H1 (cell line): ENCODE results near the gene SUSD5. TPM values are rescaled to one million over a fixed set of nuclear protein-coding genes. Genes with fewer than 3 reads are reported as not detected.
A peak's percentile ranks its signal among the peaks of the same experiment; 100 is the strongest.

ENCODE experiments used
- CTCF ChIA-PET: fragments of 300-600 bp; sonication (Branson Sonifier 250); formaldehyde crosslinking; loops from one replicate; lab custom pipeline; 2021; ENCODE audit not compliant: partially characterized antibody; lab: Charles Lee
- POLR2A ChIA-PET: fragments of 300-600 bp; sonication (Branson Sonifier 250); formaldehyde crosslinking; loops from one replicate; lab custom pipeline; 2021; ENCODE audit warnings: inconsistent platforms; ENCODE audit not compliant: partially characterized antibody; lab: Charles Lee
- DNase-seq, 2 experiments: peaks; one replicate each; pipeline versions ENCODE4 v3.0.0 to v3.0.0-alpha.2; 2010 to 2022; ENCODE audit warnings: low spot score in 2 of 2, low read depth in 1 of 2, mixed read lengths in 1 of 2
- FAIRE-seq: peaks from 2 replicates; lab custom pipeline; 2011; peaks lifted over from hg19 to GRCh38; lab: Jason Lieb, UNC
- H2AFZ ChIP-seq: 2 replicates; pipeline ENCODE4 v1.8.1; 2012; ENCODE audit warnings: low read length, inconsistent platforms
- H2AK5ac ChIP-seq: 2 replicates; pipeline ENCODE4 v1.6.1; 2013; ENCODE audit warnings: low read depth, low read length
- H2BK120ac ChIP-seq: replicated peaks from 2 replicates; pipeline ENCODE3; 2013; ENCODE audit warnings: low read depth, low read length, inconsistent platforms
- H2BK12ac ChIP-seq: 2 replicates; pipeline ENCODE4 v1.6.1; 2013; ENCODE audit warnings: low read depth, low read length
- H2BK15ac ChIP-seq: 2 replicates; pipeline ENCODE4 v1.6.1; 2013; ENCODE audit warnings: low read length
- H2BK20ac ChIP-seq: 2 replicates; pipeline ENCODE4 v1.6.1; 2013; ENCODE audit warnings: low read length
- H2BK5ac ChIP-seq: 2 replicates; pipeline ENCODE4 v1.6.1; 2013; ENCODE audit warnings: low read depth, low read length
- H3K14ac ChIP-seq: 2 replicates; pipeline ENCODE4 v1.6.1; 2013; ENCODE audit warnings: inconsistent platforms; ENCODE audit not compliant: insufficient read length
- H3K18ac ChIP-seq: 2 replicates; pipeline ENCODE4 v1.6.1; 2013; ENCODE audit warnings: low read length; ENCODE audit errors: extremely low read depth
- H3K23ac ChIP-seq: 2 replicates; pipeline ENCODE4 v1.6.1; 2013; ENCODE audit warnings: inconsistent platforms; ENCODE audit not compliant: insufficient read length
- H3K23me2 ChIP-seq: 2 replicates; pipeline ENCODE4 v1.6.1; 2013; ENCODE audit warnings: low read depth, low read length
- H3K27ac ChIP-seq: 2 replicates; pipeline ENCODE4 v1.6.1; 2011; ENCODE audit warnings: low read depth, low read length, inconsistent platforms
- H3K27me3 ChIP-seq, 4 experiments: replicated peaks in 1 of 4; 1 replicate in 1 of 4; 2 replicates in 3 of 4; pipeline versions ENCODE4 v1.6.1 to v1.8.1; 2011 to 2013; ENCODE audit warnings: low read length in 3 of 4, mild to moderate bottlenecking in 3 of 4, inconsistent platforms in 2 of 4, mixed read lengths in 2 of 4, moderate library complexity in 1 of 4; ENCODE audit not compliant: control insufficient read depth in 3 of 4, insufficient read depth in 3 of 4; ENCODE audit errors: extremely low read depth in 1 of 4
- H3K36me3 ChIP-seq, 4 experiments: 2 replicates each; pipeline versions ENCODE4 v1.6.1 to v1.8.1; 2011 to 2013; ENCODE audit warnings: mild to moderate bottlenecking in 4 of 4, low read length in 3 of 4, moderate library complexity in 2 of 4, control low read depth in 1 of 4, inconsistent platforms in 1 of 4; ENCODE audit not compliant: insufficient read depth in 4 of 4, control insufficient read depth in 2 of 4
- H3K4ac ChIP-seq: replicated peaks from 2 replicates; pipeline ENCODE3; 2013; ENCODE audit warnings: low read length, low read depth, mixed read lengths, inconsistent platforms; ENCODE audit not compliant: insufficient read length
- H3K4me1 ChIP-seq, 4 experiments: replicated peaks in 1 of 4; 1 replicate in 1 of 4; 2 replicates in 3 of 4; pipeline versions ENCODE4 v1.6.1 to v1.8.1; 2011 to 2013; ENCODE audit warnings: low read length in 3 of 4, inconsistent platforms in 2 of 4, mixed read lengths in 1 of 4; ENCODE audit not compliant: insufficient read depth in 4 of 4, control insufficient read depth in 3 of 4
- H3K4me2 ChIP-seq, 2 experiments: 2 replicates each; pipeline versions ENCODE4 v1.6.1 to v1.8.1; 2011 to 2013; ENCODE audit warnings: low read depth in 2 of 2, low read length in 2 of 2, control low read depth in 1 of 2, inconsistent platforms in 1 of 2, mild to moderate bottlenecking in 1 of 2; ENCODE audit not compliant: insufficient read depth in 1 of 2
- H3K4me3 ChIP-seq, 4 experiments: fragments of 200-600, 300-600 bp in 1 of 4; sonication (generic), shearing (Covaris generic), sonication (Bioruptor Twin) in 1 of 4; 2 replicates each; pipeline versions ENCODE4 v1.5.1 to v1.8.1; 2011 to 2016; ENCODE audit warnings: low read length in 4 of 4, low read depth in 3 of 4, control low read depth in 2 of 4, inconsistent platforms in 2 of 4, mild to moderate bottlenecking in 2 of 4, mixed read lengths in 1 of 4, moderate library complexity in 1 of 4; ENCODE audit not compliant: insufficient read depth in 2 of 4; ENCODE audit errors: extremely low read depth in 1 of 4
- H3K56ac ChIP-seq: replicated peaks from 2 replicates; pipeline ENCODE3; 2013; ENCODE audit warnings: low read depth, mild to moderate bottlenecking, mixed read lengths, low read length, inconsistent platforms; ENCODE audit not compliant: insufficient read length
- H3K79me1 ChIP-seq: 2 replicates; pipeline ENCODE4 v1.6.1; 2013; ENCODE audit warnings: low read depth, low read length, control low read depth
- H3K79me2 ChIP-seq, 2 experiments: 2 replicates each; pipeline versions ENCODE4 v1.6.1 to v1.8.1; 2012 to 2013; ENCODE audit warnings: low read length in 2 of 2, mild to moderate bottlenecking in 2 of 2, inconsistent platforms in 1 of 2; ENCODE audit not compliant: insufficient read depth in 2 of 2, control insufficient read depth in 1 of 2
- H3K9ac ChIP-seq, 4 experiments: replicated peaks in 1 of 4; 1 replicate in 1 of 4; 2 replicates in 3 of 4; pipeline versions ENCODE4 v1.6.1 to v1.8.1; 2011 to 2013; ENCODE audit warnings: low read depth in 3 of 4, low read length in 3 of 4, control low read depth in 2 of 4, mild to moderate bottlenecking in 2 of 4, moderate library complexity in 2 of 4, inconsistent platforms in 1 of 4; ENCODE audit errors: extremely low read depth in 1 of 4
- H3K9me3 ChIP-seq, 2 experiments: 2 replicates each; pipeline versions ENCODE4 v1.6.1 to v1.8.1; 2012 to 2013; ENCODE audit warnings: mild to moderate bottlenecking in 2 of 2, moderate library complexity in 2 of 2, control low read depth in 1 of 2, inconsistent platforms in 1 of 2, low read depth in 1 of 2, low read length in 1 of 2, mixed read lengths in 1 of 2; ENCODE audit not compliant: insufficient read depth in 2 of 2
- H4K20me1 ChIP-seq, 2 experiments: replicated peaks in 1 of 2; 2 replicates each; pipeline versions ENCODE3 to v1.8.1; 2011 to 2013; ENCODE audit warnings: inconsistent platforms in 2 of 2, low read length in 2 of 2, mild to moderate bottlenecking in 1 of 2; ENCODE audit not compliant: insufficient read depth in 2 of 2, control insufficient read depth in 1 of 2
- H4K5ac ChIP-seq: 2 replicates; pipeline ENCODE4 v1.6.1; 2013; ENCODE audit warnings: low read length, low read depth, mixed read lengths, inconsistent platforms; ENCODE audit not compliant: insufficient read length
- H4K8ac ChIP-seq: 2 replicates; pipeline ENCODE4 v1.8.0; 2013; ENCODE audit warnings: mild to moderate bottlenecking, moderate library complexity, low read length, inconsistent platforms; ENCODE audit not compliant: insufficient read depth; ENCODE audit errors: extremely low read depth
- H4K91ac ChIP-seq: replicated peaks from 2 replicates; pipeline ENCODE3; 2013; ENCODE audit warnings: low read length, mixed read lengths, inconsistent platforms; ENCODE audit not compliant: insufficient read length
- ASH2L ChIP-seq: fragments of 200-600, 300-600 bp; sonication (generic); IDR thresholded peaks from one replicate; pipeline ENCODE4 v1.7.1; 2017; ENCODE audit warnings: low read length
- BCL11A ChIP-seq, 2 experiments: IDR thresholded peaks; one replicate each; pipeline ENCODE4 v1.6.1; 2011; ENCODE audit warnings: low read depth in 2 of 2, low read length in 2 of 2, mild to moderate bottlenecking in 2 of 2
- POLR2A ChIP-seq, 2 experiments: IDR thresholded peaks; 1 replicate in 1 of 2; 2 replicates in 1 of 2; pipeline ENCODE4 v1.6.1; 2011; ENCODE audit warnings: low read depth in 2 of 2, low read length in 2 of 2, mild to moderate bottlenecking in 2 of 2; ENCODE audit errors: control extremely low read depth in 1 of 2
- SAP30 ChIP-seq: fragments of 300-600 bp; sonication (generic); IDR thresholded peaks from 2 replicates; pipeline ENCODE4 v1.7.1; 2012; ENCODE audit warnings: low read length, moderate library complexity, mild to moderate bottlenecking, inconsistent platforms; ENCODE audit not compliant: insufficient read depth, insufficient replicate concordance
- TAF1 ChIP-seq: IDR thresholded peaks from 2 replicates; pipeline ENCODE4 v1.6.1; 2011; ENCODE audit warnings: mild to moderate bottlenecking, low read depth, low read length
- WGBS, 2 experiments: shearing (Covaris generic) in 1 of 2; methylation state at CpG; one replicate each; pipeline versions ENCODE4 v1.1.6 to v1.1.7; 2013 to 2015; ENCODE audit warnings: low lambda C conversion rate in 2 of 2, mixed read lengths in 2 of 2, inconsistent platforms in 1 of 2, low coverage in 1 of 2, missing lambda C conversion rate in 1 of 2; ENCODE audit not compliant: insufficient replicate concordance in 2 of 2, insufficient coverage in 1 of 2, insufficient read length in 1 of 2; ENCODE audit errors: extremely low coverage in 1 of 2, missing lambda C conversion rate in 1 of 2; 5-methylcytosine and 5-hydroxymethylcytosine counted together
- polyA plus RNA-seq, 7 experiments: library from polyadenylated mRNA; depleted of rRNA in 3 of 7; stranded (reverse) in 5 of 7; unstranded in 2 of 7; fragments of >200 nt in 5 of 7; fragments of 200-250 nt in 2 of 7; gene quantifications; 1 replicate in 5 of 7; 2 replicates in 1 of 7; 4 replicates in 1 of 7; pipeline versions ENCODE4 v1.2.1 to v1.2.3, GENCODE V29; 2011 to 2013; ENCODE audit warnings: missing spikeins in 2 of 7, mixed read lengths in 2 of 7
- total RNA-seq: library from RNA; stranded (reverse); fragmentation: NEBNext Ultra II Directional; extraction: Animal tissue kit (Norgen Biotek cat#: 25700); gene quantifications from 2 replicates; pipeline ENCODE4 v1.2.1, GENCODE V29; 2021

The SUSD5 gene
- total and polyA plus RNA-seq, 2 of the 8 experiments (the other 6 are each of a cell fraction or from before 2014, with no cell fraction given): 0.92 to 3.3 TPM

DNA sequence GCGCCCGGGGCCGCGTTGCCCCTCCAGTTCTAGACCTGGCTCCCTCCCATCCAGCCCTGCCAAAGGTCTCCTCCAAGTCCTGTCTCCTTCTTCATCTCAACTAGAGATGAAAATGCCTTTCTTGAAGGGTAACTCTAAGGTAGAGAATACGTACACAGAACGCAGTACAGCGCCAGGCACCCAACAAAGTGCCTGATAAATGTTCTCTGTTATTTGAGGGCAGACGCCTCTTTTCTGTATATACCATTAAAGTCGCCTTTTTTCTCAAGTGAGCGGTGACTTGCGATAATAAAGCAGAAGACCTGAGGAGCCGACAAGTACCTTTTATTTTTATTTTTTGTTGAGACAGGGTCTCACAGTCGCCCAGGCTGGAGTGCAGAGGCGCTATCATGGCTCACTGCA, 104.0 kb downstream of the SUSD5 start:
- FAIRE-seq (no peak), DNase-seq (no peak)
- peaks cover 5% of the 10 kb centered on the region; the same call in 1 of the 2 replicates for H3K79me1 ChIP-seq
- H3K23ac ChIP-seq: no peak overlapping the region
- ChIA-PET POLR2A (interaction anchor here (0.9 to 1.0 kb wide), 2 partner anchors 16 to 40 kb away, joined by 4 to 6 read pairs; no protein-coding TSS in a partner anchor), CTCF (interaction anchor here (1.5 to 2.9 kb wide), 2 partner anchors 14 to 40 kb away, joined by 4 to 8 read pairs; no protein-coding TSS in a partner anchor)
- H3K18ac ChIP-seq: no peak overlapping the region; the same call in 1 of the 2 replicates
- no peaks in the 10 kb centered on the region for H3K27me3 ChIP-seq
- H3K4ac ChIP-seq: no peak overlapping the region
- peaks cover 0 to 5% (median 3%) of the 10 kb centered on the region in 4 experiments; a peak in 5 of 7 replicates for H3K4me1 ChIP-seq
- H3K14ac ChIP-seq: no peak overlapping the region
- peaks cover 0 to 3% of the 10 kb centered on the region in 2 experiments; a peak in 1 of 4 replicates for H3K9me3 ChIP-seq
- TF ChIP-seq TAF1 (no peak), BCL11A (IDR thresholded peaks at IDR 0.05; ENCODE audit: low read depth in 2 of 2, low read length in 2 of 2) (no peak), SAP30 (no peak), ASH2L (peak; percentile 9), POLR2A (IDR thresholded peaks at IDR 0.05; ENCODE audit: control extremely low read depth in 1 of 2, low read depth in 2 of 2, low read length in 2 of 2) (no peak)
- no peak overlapping the region for H4K8ac ChIP-seq
- H3K27ac ChIP-seq: no peak overlapping the region
- H2BK5ac ChIP-seq: no peak overlapping the region
- no peak overlapping the region for H4K5ac ChIP-seq
- no peaks in the 10 kb centered on the region; a peak in 1 of 8 replicates for H3K36me3 ChIP-seq
- peak overlapping the region; percentile 69 to 89 for H3K4me2 ChIP-seq
- H4K20me1 ChIP-seq: peaks cover 3 to 5% of the 10 kb centered on the region in 2 experiments
- no peak overlapping the region; the same call in 1 of the 2 replicates for H2BK12ac ChIP-seq
- no peak overlapping the region for H2AK5ac ChIP-seq
- no peak overlapping the region for H4K91ac ChIP-seq
- H2BK20ac ChIP-seq: no peak overlapping the region
- H2BK15ac ChIP-seq: no peak overlapping the region
- peaks cover 10% of the 10 kb centered on the region for H3K23me2 ChIP-seq
- H2AFZ ChIP-seq: peak overlapping the region; percentile 80; the same call in 1 of the 2 replicates
- H3K79me2 ChIP-seq: peaks cover 2 to 4% of the 10 kb centered on the region in 2 experiments; a peak in 3 of 4 replicates
- H3K9ac ChIP-seq: no peak overlapping the region
- H3K56ac ChIP-seq: no peak overlapping the region
- H3K4me3 ChIP-seq: peak overlapping the region; percentile 66 to 98 (median 70); a peak in 7 of 8 replicates
- H2BK120ac ChIP-seq: no peak overlapping the region
- 48% methylated on average over 13 of the region's 14 CpGs; no CpG with 5 or more reads in 1 of the 2 experiments for WGBS, 2 experiments
